Endothelial cell of umbilical vein (primary cell): ENCODE results near the gene PPP1R7. TPM values are rescaled to one million over a fixed set of nuclear protein-coding genes. Genes with fewer than 3 reads are reported as not detected.

Source experiments
- BruUV-seq: library from RNA; stranded (reverse); fragments of 400-500 nt; replicated peaks from 2 replicates; lab custom pipeline; 2021; lab: Mats Ljungman, UMichigan
- CTCF ChIA-PET: fragments of 300-600, 350-600 bp; sonication (Branson Sonifier 250); formaldehyde crosslinking; loops from one replicate; lab custom pipeline; 2021; ENCODE audit warnings: antibody characterized with exemption, inconsistent platforms; lab: Charles Lee
- POLR2A ChIA-PET: fragments of 300-600, 350-600 bp; sonication (Branson Sonifier 250); formaldehyde crosslinking; loops from one replicate; lab custom pipeline; 2021; ENCODE audit warnings: antibody characterized with exemption, inconsistent platforms; lab: Charles Lee
- DNase-seq: peaks from one replicate; pipeline ENCODE4 v3.0.0-alpha.2; 2011; ENCODE audit warnings: low read depth, low spot score
- FAIRE-seq: peaks from 2 replicates; lab custom pipeline; 2011; peaks lifted over from hg19 to GRCh38; lab: Jason Lieb, UNC
- H2AFZ ChIP-seq: 2 replicates; pipeline ENCODE4 v1.6.0; 2012; ENCODE audit warnings: low read depth, low read length, control low read depth, inconsistent platforms
- H3K27ac ChIP-seq: 2 replicates; pipeline ENCODE4 v1.5.1; 2011; ENCODE audit warnings: low read depth, mild to moderate bottlenecking, control low read depth, low read length, moderate library complexity; ENCODE audit not compliant: insufficient read depth
- H3K27me3 ChIP-seq, 2 experiments: 2 replicates each; pipeline versions ENCODE4 v1.6.0 to v1.6.1; 2011; ENCODE audit warnings: low read length in 2 of 2, mixed read lengths in 1 of 2; ENCODE audit not compliant: control insufficient read depth in 2 of 2, insufficient read depth in 2 of 2
- H3K36me3 ChIP-seq, 2 experiments: 2 replicates in 1 of 2; 3 replicates in 1 of 2; pipeline ENCODE4 v1.5.1; 2011; ENCODE audit warnings: low read length in 2 of 2, mild to moderate bottlenecking in 1 of 2, moderate library complexity in 1 of 2; ENCODE audit not compliant: control insufficient read depth in 2 of 2, insufficient read depth in 2 of 2; ENCODE audit errors: extremely low read depth in 1 of 2
- H3K4me1 ChIP-seq: 3 replicates; pipeline ENCODE4 v1.5.1; 2011; ENCODE audit warnings: mild to moderate bottlenecking, low read length; ENCODE audit not compliant: control insufficient read depth, insufficient read depth; ENCODE audit errors: extremely low read depth
- H3K4me2 ChIP-seq: 2 replicates; pipeline ENCODE4 v1.6.1; 2011; ENCODE audit warnings: low read length, control low read depth, mixed read lengths; ENCODE audit not compliant: insufficient read depth
- H3K4me3 ChIP-seq, 3 experiments: fragments of 200-600 bp in 1 of 3; sonication (generic), shearing (Covaris generic) in 1 of 3; replicated peaks in 1 of 3; 2 replicates each; pipeline ENCODE4 v1.5.1; 2011 to 2016; ENCODE audit warnings: control low read depth in 3 of 3, low read length in 3 of 3, mild to moderate bottlenecking in 2 of 3, inconsistent platforms in 1 of 3, low read depth in 1 of 3, moderate library complexity in 1 of 3; ENCODE audit not compliant: insufficient read depth in 1 of 3
- H3K79me2 ChIP-seq: 2 replicates; pipeline ENCODE4 v1.6.0; 2012; ENCODE audit warnings: low read length, inconsistent platforms; ENCODE audit not compliant: control insufficient read depth, insufficient read depth
- H3K9ac ChIP-seq: replicated peaks from 2 replicates; pipeline ENCODE3; 2011; ENCODE audit warnings: low read length, control low read depth; ENCODE audit not compliant: insufficient read depth; ENCODE audit errors: extremely low read depth
- H3K9me1 ChIP-seq: replicated peaks from 3 replicates; pipeline ENCODE4 v1.6.0; 2011; ENCODE audit warnings: mild to moderate bottlenecking, low read length; ENCODE audit not compliant: control insufficient read depth, insufficient read depth; ENCODE audit errors: extremely low read depth
- H3K9me3 ChIP-seq: replicated peaks from 2 replicates; pipeline ENCODE4 v1.5.1; 2012; ENCODE audit warnings: low read length, inconsistent platforms; ENCODE audit not compliant: control insufficient read depth, insufficient read depth
- H4K20me1 ChIP-seq: replicated peaks from 2 replicates; pipeline ENCODE3; 2011; ENCODE audit warnings: mild to moderate bottlenecking, low read length; ENCODE audit not compliant: control insufficient read depth, insufficient read depth; ENCODE audit errors: extremely low read depth
- EZH2 ChIP-seq: IDR thresholded peaks from 2 replicates; pipeline ENCODE4 v1.6.1; 2012; ENCODE audit warnings: borderline replicate concordance, low read depth, mild to moderate bottlenecking, moderate library complexity, low read length, inconsistent platforms; ENCODE audit not compliant: severe bottlenecking
- FOS ChIP-seq: IDR thresholded peaks from 2 replicates; pipeline ENCODE4 v1.6.1; 2011; ENCODE audit warnings: mild to moderate bottlenecking, low read length, moderate library complexity, borderline replicate concordance; ENCODE audit not compliant: insufficient read depth
- GATA2 ChIP-seq: IDR thresholded peaks from 2 replicates; pipeline ENCODE4 v1.7.0; 2011; ENCODE audit warnings: low read depth, mild to moderate bottlenecking, moderate library complexity, mixed read lengths, low read length; ENCODE audit not compliant: insufficient read length, insufficient read depth
- JUN ChIP-seq: IDR thresholded peaks from 2 replicates; pipeline ENCODE4 v1.6.1; 2011; ENCODE audit warnings: borderline replicate concordance, low read depth; ENCODE audit not compliant: insufficient read length, insufficient read depth
- MYC ChIP-seq: IDR thresholded peaks from one replicate; pipeline ENCODE4 v1.6.1; 2011; ENCODE audit warnings: mild to moderate bottlenecking, low read depth, low read length
- POLR2A ChIP-seq: IDR thresholded peaks from 2 replicates; pipeline ENCODE4 v1.6.1; 2012; ENCODE audit warnings: low read depth, mild to moderate bottlenecking, control low read depth, low read length
- POLR2AphosphoS5 ChIP-seq: IDR thresholded peaks from 2 replicates; pipeline ENCODE4 v1.6.1; 2012; ENCODE audit warnings: low read depth, mild to moderate bottlenecking, control low read depth, low read length, moderate library complexity; ENCODE audit not compliant: insufficient read depth
- dilution Hi-C: fragments of 300-500 bp; cut with MboI; formaldehyde crosslinking; loops from one replicate; pipeline ENCODE4 v1.15.0; 2019; ENCODE audit warnings: low sequenced_read_pairs; ENCODE audit not compliant: extremely low pct_ligation_motif_present
- intact Hi-C: fragments of 100-400 bp; cut with micrococcal nuclease; formaldehyde crosslinking; loops from one replicate; pipeline ENCODE4 v1.10.0; 2022
- polyA plus RNA-seq, 4 experiments: library from polyadenylated mRNA; depleted of rRNA in 3 of 4; stranded (reverse) in 3 of 4; unstranded in 1 of 4; fragments of >200 nt; gene quantifications; 2 replicates each; pipeline versions ENCODE4 v1.2.1 to v1.2.3, GENCODE V29; 2011 to 2012; ENCODE audit warnings: missing spikeins in 1 of 4
- total RNA-seq: library from RNA; stranded (reverse); gene quantifications from 2 replicates; pipeline ENCODE4 v1.2.3, GENCODE V29; 2021
- TF ChIP-seq, protein P1 (sequence below), 2 donors: IDR thresholded peaks; 1 replicate in 1 of 2; 2 replicates in 1 of 2; pipeline ENCODE4 v1.5.1; 2011; ENCODE audit warnings: low read length in 2 of 2, mild to moderate bottlenecking in 2 of 2, moderate library complexity in 2 of 2, control low read depth in 1 of 2, inconsistent platforms in 1 of 2, low read depth in 1 of 2; ENCODE audit not compliant: insufficient read depth in 1 of 2; ENCODE audit errors: extremely low read depth in 1 of 2
- TF ChIP-seq, protein P2 (sequence below): IDR thresholded peaks from 2 replicates; pipeline ENCODE4 v1.6.1; 2011; ENCODE audit not compliant: insufficient read depth, insufficient read length

Gene PPP1R7
- total and polyA plus RNA-seq, 2 donors (not counting 3 experiments of a cell fraction or from before 2014, with no cell fraction given) = 30.3 to 60.8 TPM

DNA sequence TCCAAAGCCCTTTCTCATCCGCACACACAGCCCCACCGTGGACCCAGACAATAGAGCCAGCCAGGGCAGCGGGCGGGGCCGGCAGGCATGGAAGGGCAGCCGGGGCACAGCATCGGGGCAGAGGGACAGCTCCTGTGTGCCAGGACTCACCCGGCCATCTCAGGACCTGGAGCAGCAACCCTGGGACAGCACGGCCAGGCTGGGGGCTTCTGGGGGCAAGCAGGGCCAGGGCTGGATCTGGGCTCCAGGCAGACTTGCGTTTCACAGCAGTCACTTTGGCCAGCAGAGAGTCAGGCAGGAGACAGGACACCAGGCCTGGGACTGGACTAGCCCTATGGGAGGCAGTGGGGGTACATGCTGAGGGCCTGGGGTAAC lies 53.7 kb downstream of the PPP1R7 start:
- Histone ChIP-seq H3K27me3 (no peaks in the 10 kb centered on the region), H3K27ac (no peak overlapping the region), H3K4me1 (no peaks in the 10 kb centered on the region), H3K9me3 (no peaks in the 10 kb centered on the region), H3K9me1 (no peaks in the 10 kb centered on the region), H3K36me3 (no peaks in the 10 kb centered on the region), H3K4me3 (no peak overlapping the region), H2AFZ (no peak overlapping the region), H3K9ac (no peak overlapping the region), H4K20me1 (no peaks in the 10 kb centered on the region), H3K79me2 (no peaks in the 10 kb centered on the region), H3K4me2 (no peak overlapping the region)
- FAIRE-seq (no peak), DNase-seq (no peak)
- no TSS peak for BruUV-seq
- ChIA-PET CTCF (no interaction called here), POLR2A (no interaction called here)
- intact Hi-C loops (no loop called here), dilution Hi-C loops (no loop called here)
- TF ChIP-seq, protein P1, sequence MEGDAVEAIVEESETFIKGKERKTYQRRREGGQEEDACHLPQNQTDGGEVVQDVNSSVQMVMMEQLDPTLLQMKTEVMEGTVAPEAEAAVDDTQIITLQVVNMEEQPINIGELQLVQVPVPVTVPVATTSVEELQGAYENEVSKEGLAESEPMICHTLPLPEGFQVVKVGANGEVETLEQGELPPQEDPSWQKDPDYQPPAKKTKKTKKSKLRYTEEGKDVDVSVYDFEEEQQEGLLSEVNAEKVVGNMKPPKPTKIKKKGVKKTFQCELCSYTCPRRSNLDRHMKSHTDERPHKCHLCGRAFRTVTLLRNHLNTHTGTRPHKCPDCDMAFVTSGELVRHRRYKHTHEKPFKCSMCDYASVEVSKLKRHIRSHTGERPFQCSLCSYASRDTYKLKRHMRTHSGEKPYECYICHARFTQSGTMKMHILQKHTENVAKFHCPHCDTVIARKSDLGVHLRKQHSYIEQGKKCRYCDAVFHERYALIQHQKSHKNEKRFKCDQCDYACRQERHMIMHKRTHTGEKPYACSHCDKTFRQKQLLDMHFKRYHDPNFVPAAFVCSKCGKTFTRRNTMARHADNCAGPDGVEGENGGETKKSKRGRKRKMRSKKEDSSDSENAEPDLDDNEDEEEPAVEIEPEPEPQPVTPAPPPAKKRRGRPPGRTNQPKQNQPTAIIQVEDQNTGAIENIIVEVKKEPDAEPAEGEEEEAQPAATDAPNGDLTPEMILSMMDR (IDR thresholded peaks at IDR 0.05; ENCODE audit: extremely low read depth in 1 of 2, insufficient read depth in 1 of 2, low read depth in 1 of 2, low read length in 2 of 2) = no peak
- TF ChIP-seq FOS (no peak), MYC (no peak), GATA2 (no peak), POLR2AphosphoS5 (no peak), JUN (no peak), EZH2 (no peak), POLR2A (no peak)
- TF ChIP-seq, protein P2, sequence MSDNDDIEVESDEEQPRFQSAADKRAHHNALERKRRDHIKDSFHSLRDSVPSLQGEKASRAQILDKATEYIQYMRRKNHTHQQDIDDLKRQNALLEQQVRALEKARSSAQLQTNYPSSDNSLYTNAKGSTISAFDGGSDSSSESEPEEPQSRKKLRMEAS = no peak
